ENCODE data around the gene DUXA.

DNA sequence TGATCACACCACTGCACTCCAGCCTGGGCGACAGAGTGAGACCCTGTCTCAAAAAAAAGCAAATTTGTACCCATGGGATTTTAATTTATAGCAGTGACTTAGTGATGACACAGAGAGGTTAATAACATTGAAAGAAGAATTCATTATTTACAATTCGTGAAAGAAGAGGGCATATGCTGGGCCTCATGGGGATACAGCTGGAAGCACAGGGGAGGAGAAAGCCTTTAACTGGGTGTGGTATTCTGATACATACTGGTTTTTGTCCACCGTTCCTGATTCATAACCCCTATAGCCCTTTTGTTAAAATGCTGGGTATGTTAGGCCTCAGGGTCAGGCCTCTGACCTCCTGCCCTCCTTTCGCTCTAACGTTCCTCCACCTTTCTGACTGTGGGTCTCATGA, 34.9 kb upstream of the DUXA start:
- TF ChIP-seq CTCF (IDR thresholded peaks at IDR 0.05) (no peak), POLR2A (IDR thresholded peaks at IDR 0.05) (no peak)
